ENCODE results near the gene TMEM255B. TPM values are rescaled to one million over a fixed set of nuclear protein-coding genes. Genes with fewer than 3 reads are reported as not detected.
"Not testable (repeated sequence)": the region's sequence is repeated elsewhere in the genome, so short reads cannot be mapped to it uniquely, and the experiment has no call there.

The TMEM255B gene
- polyA plus RNA-seq (ENCODE audit: low read depth in 6 of 6): 1 to 10 TPM in 1 of 6 donors, under 1 TPM in 5; 0.05 to 1.5 (median 0.65) TPM

GRCh38 chr13:113758651-113759524 is at the start of gene TMEM255B:
TMEM255B (plus strand) TSS chr13:113759226; CDS start chr13:113759270, 44 bp downstream.
- peak within 1 kb of the TSS; percentile 82 to 99 (median 95) for H3K4me3 Mint-ChIP-seq
- peaks cover 38 to 60% (median 41%) of the 10 kb centered on the region in 3 donors for H3K27me3 Mint-ChIP-seq
- H3K36me3 Mint-ChIP-seq: no peaks in the 10 kb centered on the region
- peaks cover 16 to 21% (median 18%) of the 10 kb centered on the region in 3 donors for H3K4me1 Mint-ChIP-seq
- peaks cover 0 to 4% (median 0%) of the 10 kb centered on the region in 7 donors for H3K9me3 Mint-ChIP-seq
- H3K27ac Mint-ChIP-seq: peak within 1 kb of the TSS; percentile 60 to 89 (median 84)
- ATAC-seq (ENCODE audit: low read depth in 2 of 2) (peak; percentile 87 to 90), DNase-seq (peak; percentile 73)

DNA sequence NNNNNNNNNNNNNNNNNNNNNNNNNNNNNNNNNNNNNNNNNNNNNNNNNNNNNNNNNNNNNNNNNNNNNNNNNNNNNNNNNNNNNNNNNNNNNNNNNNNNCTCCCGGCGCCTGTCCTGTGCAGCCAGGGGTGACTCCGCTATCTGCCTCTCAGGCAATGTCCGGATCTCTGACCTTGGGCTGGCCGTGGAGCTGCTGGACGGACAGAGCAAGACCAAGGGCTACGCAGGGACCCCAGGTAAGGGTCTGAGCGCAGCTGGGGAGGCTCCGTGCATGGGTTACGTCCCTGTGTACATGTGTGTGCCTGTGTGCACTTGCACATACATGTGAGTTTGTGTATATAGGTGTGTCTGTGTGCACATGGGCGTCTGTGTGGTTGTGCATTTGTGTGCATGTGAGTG is 36.1 kb upstream of the TMEM255B start:
- H3K36me3 Mint-ChIP-seq: no peaks in the 10 kb centered on the region
- H3K27ac Mint-ChIP-seq: no peak overlapping the region
- H3K4me1 Mint-ChIP-seq: peaks cover 4 to 16% (median 6%) of the 10 kb centered on the region in 3 donors
- H3K4me3 Mint-ChIP-seq: peak overlapping the region in 4 of 8 donors; percentile 48 to 80 (median 52)
- H3K9me3 Mint-ChIP-seq: peaks cover 0 to 6% (median 0%) of the 10 kb centered on the region in 7 donors
- H3K27me3 Mint-ChIP-seq: peaks cover 0 to 14% (median 0%) of the 10 kb centered on the region in 3 donors
- ATAC-seq (ENCODE audit: low read depth in 2 of 2) (no peak), DNase-seq (no peak)

GRCh38 chr13:113723410-113724015 is 35.5 kb upstream of the TMEM255B start:
- ATAC-seq (ENCODE audit: low read depth in 2 of 2): no peak
- H3K27ac Mint-ChIP-seq: peak overlapping the region in 1 of 6 donors; percentile 90
- DNase-seq: no peak
- peak overlapping the region in 4 of 8 donors; percentile 7 to 82 (median 65) for H3K4me3 Mint-ChIP-seq
- H3K4me1 Mint-ChIP-seq: peaks cover 4 to 16% (median 6%) of the 10 kb centered on the region in 3 donors
- H3K36me3 Mint-ChIP-seq: no peaks in the 10 kb centered on the region
- peaks cover 0 to 6% (median 0%) of the 10 kb centered on the region in 7 donors for H3K9me3 Mint-ChIP-seq
- H3K27me3 Mint-ChIP-seq: peaks cover 0 to 17% (median 0%) of the 10 kb centered on the region in 3 donors

DNA sequence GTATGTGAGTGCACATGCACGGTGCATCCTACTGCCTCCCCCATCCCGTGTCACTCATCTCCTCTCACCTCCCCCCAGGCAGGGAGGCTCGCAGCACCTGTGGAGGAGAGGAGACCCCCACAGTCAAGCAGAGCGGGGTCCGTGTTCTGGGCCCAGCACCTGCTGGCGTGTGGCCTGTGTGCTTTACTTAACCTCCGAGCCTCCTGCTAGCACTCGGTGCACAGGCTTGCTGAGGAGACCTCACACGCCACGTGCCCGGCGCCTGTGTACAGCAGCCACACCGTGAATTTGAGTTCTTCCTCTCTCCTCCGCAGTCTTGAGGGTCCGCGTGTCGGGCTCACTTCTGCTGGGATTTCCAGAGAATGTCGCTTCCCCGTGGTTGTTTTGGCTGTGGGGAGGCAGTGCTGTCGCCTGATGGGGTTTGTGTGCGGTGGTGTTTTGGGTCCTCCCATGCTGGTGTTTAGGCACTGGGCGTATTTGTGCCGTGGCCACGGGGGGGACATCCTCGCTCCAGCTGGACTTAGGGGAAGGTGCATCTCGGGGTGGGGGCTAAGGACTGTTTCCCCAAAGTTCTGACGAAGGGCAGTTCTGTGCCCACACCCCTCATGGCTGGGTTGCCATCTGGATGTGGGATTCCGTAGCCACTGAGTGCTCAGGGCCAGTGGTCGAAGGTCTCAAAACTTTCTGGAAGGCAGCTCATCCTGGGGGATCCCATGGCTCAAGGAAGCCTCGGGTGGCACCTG is 34.8 kb upstream of the TMEM255B start:
- no peak for ATAC-seq (ENCODE audit: low read depth in 2 of 2)
- Mint-ChIP-seq H3K4me3 (peak overlapping the region; percentile 44 to 85 (median 77)), H3K36me3 (no peaks in the 10 kb centered on the region), H3K27ac (peak overlapping the region; percentile 64 to 99 (median 90)), H3K9me3 (peaks cover 0 to 6% (median 0%) of the 10 kb centered on the region in 7 donors), H3K27me3 (peaks cover 0 to 23% (median 0%) of the 10 kb centered on the region in 3 donors), H3K4me1 (peaks cover 4 to 16% (median 6%) of the 10 kb centered on the region in 3 donors)
- no peak for DNase-seq

DNA sequence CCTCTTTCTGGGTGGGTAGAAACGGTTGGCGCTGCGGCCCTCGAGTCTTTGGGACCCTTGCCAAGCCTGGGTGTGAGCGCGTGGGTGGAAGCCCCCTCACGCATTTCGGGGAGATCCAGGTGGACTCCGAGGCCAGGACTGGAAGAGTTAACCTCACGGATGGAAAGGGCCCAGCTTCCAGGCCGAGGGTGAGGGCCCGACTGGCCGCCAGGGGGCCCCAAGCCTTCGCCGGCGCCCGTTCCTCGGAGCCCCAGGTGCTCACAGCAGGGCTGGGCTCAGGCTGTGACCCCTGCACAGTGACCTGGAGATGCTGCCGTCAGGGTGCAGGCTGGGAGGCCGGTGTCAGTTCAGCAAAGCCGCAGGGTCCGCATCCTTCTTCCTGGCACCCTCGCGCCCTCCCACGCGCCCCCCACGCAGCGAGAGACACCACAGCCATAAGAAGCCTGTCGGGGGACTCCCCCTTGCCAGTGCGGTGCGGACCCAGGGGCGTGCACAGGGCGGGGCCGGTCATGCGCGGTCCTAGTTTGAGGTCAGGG is 34.2 kb upstream of the TMEM255B start:
- DNase-seq (peak; percentile 83), ATAC-seq (ENCODE audit: low read depth in 2 of 2) (peak; percentile 87 to 91)
- H3K27ac Mint-ChIP-seq: peak overlapping the region in 5 of 6 donors; percentile 82 to 99 (median 95)
- H3K4me1 Mint-ChIP-seq: peaks cover 4 to 16% (median 6%) of the 10 kb centered on the region in 3 donors
- H3K9me3 Mint-ChIP-seq: peaks cover 0 to 6% (median 0%) of the 10 kb centered on the region in 7 donors
- peak overlapping the region; percentile 16 to 85 (median 76) for H3K4me3 Mint-ChIP-seq
- H3K27me3 Mint-ChIP-seq: peaks cover 0 to 28% (median 0%) of the 10 kb centered on the region in 3 donors
- no peaks in the 10 kb centered on the region for H3K36me3 Mint-ChIP-seq

GRCh38 chr13:113725329-113726105 is 33.5 kb upstream of the TMEM255B start:
- peaks cover 0 to 28% (median 0%) of the 10 kb centered on the region in 3 donors for H3K27me3 Mint-ChIP-seq
- DNase-seq: not testable (repeated sequence)

GRCh38 chr13:113726106-113726821 is 32.8 kb upstream of the TMEM255B start:
- Mint-ChIP-seq H3K4me1 (peaks cover 4 to 16% (median 6%) of the 10 kb centered on the region in 3 donors), H3K27me3 (peaks cover 0 to 28% (median 0%) of the 10 kb centered on the region in 3 donors), H3K4me3 (peak overlapping the region in 4 of 8 donors; percentile 39 to 82 (median 54)), H3K27ac (peak overlapping the region in 5 of 6 donors; percentile 62 to 89 (median 72))
- not testable (repeated sequence) for ATAC-seq (ENCODE audit: low read depth in 2 of 2); H3K9me3 Mint-ChIP-seq; H3K36me3 Mint-ChIP-seq
- peak; percentile 21 for DNase-seq

More at GRCh38 chr13:113725329-113726105, 33.5 kb upstream of the TMEM255B start:
- H3K4me1 Mint-ChIP-seq: peaks cover 4 to 16% (median 6%) of the 10 kb centered on the region in 3 donors
- not testable (repeated sequence) for H3K36me3 Mint-ChIP-seq; H3K9me3 Mint-ChIP-seq; ATAC-seq (ENCODE audit: low read depth in 2 of 2)
- H3K4me3 Mint-ChIP-seq: peak overlapping the region in 6 of 8 donors; percentile 16 to 85 (median 76)
- peak overlapping the region in 4 of 6 donors; percentile 82 to 99 (median 96) for H3K27ac Mint-ChIP-seq

DNA sequence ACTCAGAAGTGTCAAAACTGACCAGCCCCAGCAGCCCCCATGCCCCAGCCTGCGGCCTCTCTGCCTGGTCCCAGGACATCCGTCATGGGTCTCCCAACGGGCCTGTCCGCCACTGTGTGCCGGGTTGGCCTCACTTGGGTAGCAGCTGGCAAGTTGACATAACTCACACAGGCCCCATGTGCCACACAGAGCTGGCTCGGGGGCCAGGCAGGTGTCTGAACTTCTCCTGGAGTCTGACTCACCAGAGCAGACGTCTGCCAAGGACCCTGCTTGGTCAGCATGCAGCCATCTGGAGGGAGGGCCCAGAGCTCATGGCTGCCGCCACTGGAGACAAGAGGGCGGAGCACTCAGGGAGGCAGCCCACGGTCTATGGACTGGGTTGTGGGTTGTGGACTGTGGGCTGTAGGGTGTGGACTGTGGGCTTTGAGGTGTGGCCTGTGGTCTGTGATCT is 32.0 kb upstream of the TMEM255B start:
- no peaks in the 10 kb centered on the region for H3K36me3 Mint-ChIP-seq
- H3K27ac Mint-ChIP-seq: peak overlapping the region in 5 of 6 donors; percentile 11 to 89 (median 72)
- no peak for ATAC-seq (ENCODE audit: low read depth in 2 of 2)
- H3K27me3 Mint-ChIP-seq: peaks cover 0 to 28% (median 0%) of the 10 kb centered on the region in 3 donors
- DNase-seq: no peak
- peak overlapping the region in 2 of 8 donors; percentile 42 to 62 for H3K4me3 Mint-ChIP-seq
- H3K9me3 Mint-ChIP-seq: peaks cover 0 to 6% (median 0%) of the 10 kb centered on the region in 7 donors
- H3K4me1 Mint-ChIP-seq: peaks cover 6 to 16% (median 7%) of the 10 kb centered on the region in 3 donors

GRCh38 chr13:113728571-113729054 is 30.4 kb upstream of the TMEM255B start:
- ATAC-seq (ENCODE audit: low read depth in 2 of 2): no peak
- DNase-seq: no peak
- Mint-ChIP-seq H3K4me3 (peak overlapping the region in 2 of 8 donors; percentile 50 to 59), H3K36me3 (no peaks in the 10 kb centered on the region), H3K4me1 (peaks cover 9 to 13% (median 11%) of the 10 kb centered on the region in 3 donors), H3K27ac (peak overlapping the region in 2 of 6 donors; percentile 72 to 73), H3K27me3 (peaks cover 0 to 21% (median 0%) of the 10 kb centered on the region in 3 donors), H3K9me3 (peaks cover 0 to 6% (median 0%) of the 10 kb centered on the region in 7 donors)

DNA sequence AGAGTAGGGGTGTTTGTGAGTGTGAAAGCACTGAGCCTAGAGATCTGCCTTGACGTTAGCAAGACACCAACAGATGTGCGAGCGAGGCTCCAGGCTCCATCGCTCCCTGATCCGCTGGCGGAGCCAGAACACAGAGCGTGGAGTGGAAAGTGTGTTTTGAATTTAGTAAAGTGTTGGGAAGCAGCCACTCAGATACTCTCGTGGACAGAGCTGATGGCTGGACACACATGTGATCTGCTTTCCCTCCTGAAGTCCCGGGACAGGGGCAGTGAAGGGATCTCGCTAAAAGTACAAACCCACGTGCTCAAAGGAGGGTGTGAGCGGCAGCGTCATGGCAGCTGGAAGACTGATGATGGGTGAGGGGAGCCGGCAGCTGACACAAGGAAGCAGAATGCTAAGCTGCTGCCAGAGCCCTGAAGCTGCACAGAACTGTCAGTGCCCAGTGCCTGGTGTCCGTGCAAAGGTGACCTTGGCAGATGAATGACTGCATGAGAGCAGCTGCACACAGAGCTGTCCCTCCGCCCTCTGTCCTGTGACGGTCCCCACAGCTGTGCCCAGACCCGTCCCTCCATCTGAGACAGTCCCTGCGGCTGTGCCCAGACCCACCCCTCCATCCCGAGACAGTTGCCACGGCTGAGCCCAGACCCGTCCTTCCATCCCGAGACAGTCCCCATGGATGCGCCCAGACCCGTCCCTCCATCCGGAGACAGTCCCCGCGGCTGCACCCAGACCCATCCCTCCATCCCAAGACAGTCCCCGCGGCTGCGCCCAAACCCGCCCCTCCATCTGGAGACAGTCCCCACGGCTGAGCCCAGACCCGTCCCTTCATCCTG is 29.6 kb upstream of the TMEM255B start:
- Mint-ChIP-seq H3K27ac (peak overlapping the region in 3 of 6 donors; percentile 57 to 73 (median 67)), H3K9me3 (peaks cover 0 to 6% (median 0%) of the 10 kb centered on the region in 7 donors), H3K36me3 (no peaks in the 10 kb centered on the region), H3K4me3 (peak overlapping the region in 2 of 8 donors; percentile 50 to 59), H3K4me1 (peaks cover 7 to 11% (median 9%) of the 10 kb centered on the region in 3 donors), H3K27me3 (peaks cover 0 to 14% (median 0%) of the 10 kb centered on the region in 3 donors)
- ATAC-seq (ENCODE audit: low read depth in 2 of 2): no peak
- DNase-seq: no peak
